ENCODE measurements around the gene CTBP1. TPM values are rescaled to one million over a fixed set of nuclear protein-coding genes. Genes with fewer than 3 reads are reported as not detected.

CTBP1 gene
- total RNA-seq, 1 experiment from 2014 or later = 136 TPM

DNA sequence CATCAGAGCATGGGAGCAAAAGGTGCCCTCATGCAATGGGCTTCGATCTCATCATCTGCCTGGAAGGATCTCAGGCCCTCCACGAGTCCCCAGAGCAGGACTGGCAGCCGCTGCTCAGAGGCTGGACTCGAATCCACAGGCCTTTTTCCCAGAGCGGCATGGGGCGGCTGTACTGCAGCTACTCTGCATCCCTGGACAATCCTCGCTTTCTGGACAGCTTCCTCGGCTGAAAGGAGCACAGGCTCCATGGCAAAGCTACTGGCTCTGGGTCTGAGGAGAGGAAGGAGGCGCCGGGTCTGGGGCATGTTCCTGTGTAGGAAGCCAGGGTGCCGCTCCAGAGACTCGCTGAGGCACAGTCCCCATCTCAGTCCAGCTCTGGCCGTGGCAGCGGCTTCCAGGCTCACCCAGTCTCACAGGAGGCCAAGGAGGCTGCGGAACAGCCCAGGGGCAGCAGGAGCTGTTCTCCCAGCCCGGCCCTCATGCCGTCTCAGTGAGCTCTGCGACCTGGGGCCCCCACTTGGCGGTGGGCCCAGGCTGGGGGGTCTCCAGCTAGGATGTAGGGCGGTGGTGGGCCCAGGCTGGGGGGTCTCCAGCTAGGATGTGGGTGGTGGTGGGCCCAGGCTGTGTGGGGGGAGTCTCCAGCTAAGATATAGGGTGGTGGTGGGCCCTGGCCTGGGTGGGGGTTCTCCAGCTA, 73.8 kb downstream of the CTBP1 start:
- Histone ChIP-seq H2BK5ac (ENCODE audit: insufficient read length, low read length) (no peak overlapping the region), H3K23ac (ENCODE audit: insufficient read length, low read depth, low read length) (no peak overlapping the region), H2AFZ (ENCODE audit: low read length) (no peak overlapping the region), H2BK15ac (ENCODE audit: low read depth, low read length) (no peak overlapping the region), H4K20me1 (ENCODE audit: control insufficient read depth, insufficient read depth, insufficient read length) (no peaks in the 10 kb centered on the region), H2AK5ac (ENCODE audit: insufficient read length, low read length) (no peak overlapping the region), H4K5ac (ENCODE audit: insufficient read length, low read depth, low read length) (no peak overlapping the region), H3K27ac (ENCODE audit: insufficient read length, low read depth, low read length) (no peak overlapping the region), H2BK20ac (ENCODE audit: low read depth, low read length, poor library complexity, severe bottlenecking) (no peak overlapping the region), H3K18ac (ENCODE audit: insufficient read length, low read depth, low read length) (no peak overlapping the region), H3K79me1 (ENCODE audit: insufficient read depth, low read depth, low read length, poor library complexity, severe bottlenecking) (no peaks in the 10 kb centered on the region), H4K91ac (ENCODE audit: insufficient read length, low read depth, low read length) (no peak overlapping the region), H3K79me2 (ENCODE audit: insufficient read depth, low read length) (no peaks in the 10 kb centered on the region), H2BK120ac (ENCODE audit: low read depth, low read length, poor library complexity, severe bottlenecking) (no peak overlapping the region), H3K4ac (ENCODE audit: low read depth, low read length) (no peak overlapping the region), H3K14ac (ENCODE audit: insufficient read depth, low read length) (no peak overlapping the region), H3K23me2 (ENCODE audit: insufficient read length, low read depth, low read length, poor library complexity, severe bottlenecking) (peaks cover 11% of the 10 kb centered on the region), H3K4me2 (ENCODE audit: insufficient read depth, insufficient read length, low read length) (no peak overlapping the region), H3K4me1 (ENCODE audit: insufficient read depth, low read length) (no peaks in the 10 kb centered on the region), H4K8ac (replicated peaks; ENCODE audit: insufficient read length, low read depth, low read length) (no peak overlapping the region), H3T11ph (ENCODE audit: low read length) (no peak overlapping the region), H3K9ac (ENCODE audit: extremely low read depth, insufficient read length, low read length) (no peak overlapping the region), H2BK12ac (ENCODE audit: insufficient read length, low read depth, low read length) (no peak overlapping the region), H3K56ac (ENCODE audit: insufficient read length, low read depth, low read length) (no peak overlapping the region), H3K9me3 (ENCODE audit: control insufficient read depth, low read depth, low read length) (peaks cover 2% of the 10 kb centered on the region), H3K27me3 (ENCODE audit: insufficient read depth, low read length) (peaks cover 28% of the 10 kb centered on the region; the same call in 1 of the 2 replicates)
- Mint-ChIP-seq H3K4me3 (no peak overlapping the region), H3K4me1 (peaks cover 0 to 5% of the 10 kb centered on the region in 2 experiments; a peak in 1 of 4 replicates), H3K27ac (no peak overlapping the region), H3K9me3 (peaks cover 5% of the 10 kb centered on the region in 2 experiments), H3K27me3 (ENCODE audit: low read depth) (peaks cover 78% of the 10 kb centered on the region), H3K36me3 (ENCODE audit: insufficient read depth in 1 of 3, low read depth in 3 of 3) (peaks cover 2 to 4% (median 3%) of the 10 kb centered on the region in 3 experiments; a peak in 3 of 7 replicates)
- WGBS (ENCODE audit: extremely low coverage, insufficient read length, low lambda C conversion rate) = no CpG with 5 or more reads among the region's 20 CpGs
- no peak for DNase-seq
- TF ChIP-seq, protein P1, sequence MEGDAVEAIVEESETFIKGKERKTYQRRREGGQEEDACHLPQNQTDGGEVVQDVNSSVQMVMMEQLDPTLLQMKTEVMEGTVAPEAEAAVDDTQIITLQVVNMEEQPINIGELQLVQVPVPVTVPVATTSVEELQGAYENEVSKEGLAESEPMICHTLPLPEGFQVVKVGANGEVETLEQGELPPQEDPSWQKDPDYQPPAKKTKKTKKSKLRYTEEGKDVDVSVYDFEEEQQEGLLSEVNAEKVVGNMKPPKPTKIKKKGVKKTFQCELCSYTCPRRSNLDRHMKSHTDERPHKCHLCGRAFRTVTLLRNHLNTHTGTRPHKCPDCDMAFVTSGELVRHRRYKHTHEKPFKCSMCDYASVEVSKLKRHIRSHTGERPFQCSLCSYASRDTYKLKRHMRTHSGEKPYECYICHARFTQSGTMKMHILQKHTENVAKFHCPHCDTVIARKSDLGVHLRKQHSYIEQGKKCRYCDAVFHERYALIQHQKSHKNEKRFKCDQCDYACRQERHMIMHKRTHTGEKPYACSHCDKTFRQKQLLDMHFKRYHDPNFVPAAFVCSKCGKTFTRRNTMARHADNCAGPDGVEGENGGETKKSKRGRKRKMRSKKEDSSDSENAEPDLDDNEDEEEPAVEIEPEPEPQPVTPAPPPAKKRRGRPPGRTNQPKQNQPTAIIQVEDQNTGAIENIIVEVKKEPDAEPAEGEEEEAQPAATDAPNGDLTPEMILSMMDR (conservative IDR thresholded peaks at IDR 0.05) = no peak

All from H9 (cell line).